Dermis blood vessel endothelial cell (primary cell): Measurements from ENCODE around the gene FAM120AOS. TPM values are rescaled to one million over a fixed set of nuclear protein-coding genes. Genes with fewer than 3 reads are reported as not detected.
A peak's percentile ranks its signal among the peaks of the same experiment; 100 is the strongest.

ENCODE experiments used
- DNase-seq: peaks from one replicate; pipeline ENCODE4 v3.0.0; 2010
- total RNA-seq: library from RNA; depleted of rRNA; stranded (reverse); fragments of >200 nt; gene quantifications from 2 replicates; pipeline ENCODE4 v1.2.3, GENCODE V29; 2014

Gene FAM120AOS
- 34.9 and 37.1 TPM in 2 replicates for total RNA-seq

- peak; percentile 96 for DNase-seq
Measured at GRCh38 chr9:93453047-93453914, at the start of gene FAM120AOS. TSS of gene FAM120AOS (minus strand) at chr9:93453581. CDS start at chr9:93452709, 872 bp downstream.

GRCh38 chr9:93501406-93501805 is 48.0 kb upstream of the FAM120AOS start:
- peak; percentile 36 for DNase-seq

GRCh38 chr9:93500571-93501298 is 47.4 kb upstream of the FAM120AOS start:
- peak; percentile 10 for DNase-seq

GRCh38 chr9:93496285-93496684 is 42.9 kb upstream of the FAM120AOS start:
- no peak for DNase-seq

- DNase-seq = no peak
Measured at GRCh38 chr9:93493949-93494348, 40.6 kb upstream of the FAM120AOS start.

- no peak for DNase-seq
Measured at GRCh38 chr9:93492327-93492726, 38.9 kb upstream of the FAM120AOS start.

GRCh38 chr9:93491593-93492232 is 38.3 kb upstream of the FAM120AOS start:
- DNase-seq = no peak

- DNase-seq = no peak
Measured at GRCh38 chr9:93488244-93488643, 34.9 kb upstream of the FAM120AOS start.

- no peak for DNase-seq
Measured at GRCh38 chr9:93486268-93486667, 32.9 kb upstream of the FAM120AOS start.

GRCh38 chr9:93483497-93483896 is 30.1 kb upstream of the FAM120AOS start:
- DNase-seq = no peak

GRCh38 chr9:93480728-93481324 is 27.4 kb upstream of the FAM120AOS start:
- no peak for DNase-seq

GRCh38 chr9:93480262-93480661 is 26.9 kb upstream of the FAM120AOS start:
- DNase-seq = peak; percentile 21

- DNase-seq = no peak
Measured at GRCh38 chr9:93479726-93480125, 26.3 kb upstream of the FAM120AOS start.

- DNase-seq = no peak
Measured at GRCh38 chr9:93477397-93477796, 24.0 kb upstream of the FAM120AOS start.

- no peak for DNase-seq
Measured at GRCh38 chr9:93476924-93477323, 23.5 kb upstream of the FAM120AOS start.

- DNase-seq = no peak
Measured at GRCh38 chr9:93475856-93476255, 22.5 kb upstream of the FAM120AOS start.

- no peak for DNase-seq
Measured at GRCh38 chr9:93475108-93475507, 21.7 kb upstream of the FAM120AOS start.

GRCh38 chr9:93473411-93473810 is 20.0 kb upstream of the FAM120AOS start:
- no peak for DNase-seq

- DNase-seq = no peak
Measured at GRCh38 chr9:93471124-93471523, 17.7 kb upstream of the FAM120AOS start.

GRCh38 chr9:93470391-93470790 is 17.0 kb upstream of the FAM120AOS start:
- DNase-seq = no peak

- DNase-seq = peak; percentile 14
Measured at GRCh38 chr9:93468763-93469456, 15.5 kb upstream of the FAM120AOS start.

- no peak for DNase-seq
Measured at GRCh38 chr9:93467462-93467861, 14.1 kb upstream of the FAM120AOS start.
